AG08396 (cell line): ENCODE data around the gene CAMKV.
A peak's percentile ranks its signal among the peaks of the same experiment; 100 is the strongest.

Experiments
- DNase-seq: peaks from one replicate; pipeline ENCODE4 v3.0.0; 2012; ENCODE audit warnings: low spot score, mixed read lengths

The CAMKV gene

DNA sequence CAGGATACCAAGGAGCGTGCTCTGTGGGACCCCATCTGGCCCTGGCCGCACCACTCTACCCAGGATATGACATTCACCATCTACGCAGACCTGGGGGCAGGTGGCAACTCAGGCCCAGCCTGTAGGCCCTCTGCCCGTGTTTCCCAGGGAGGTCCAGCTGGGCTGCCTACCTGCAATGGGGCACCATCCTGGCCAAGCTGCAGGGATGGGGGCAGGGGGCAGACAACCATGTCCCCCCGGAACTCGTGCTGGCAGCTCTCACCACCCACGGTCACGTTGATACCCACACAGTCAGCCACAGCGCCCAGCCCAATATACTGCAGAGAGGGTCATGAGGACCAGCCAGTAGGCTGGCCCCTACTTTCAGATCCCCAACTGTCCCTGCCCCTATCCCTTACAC, 26.1 kb upstream of the CAMKV start:
- no peak for DNase-seq

DNA sequence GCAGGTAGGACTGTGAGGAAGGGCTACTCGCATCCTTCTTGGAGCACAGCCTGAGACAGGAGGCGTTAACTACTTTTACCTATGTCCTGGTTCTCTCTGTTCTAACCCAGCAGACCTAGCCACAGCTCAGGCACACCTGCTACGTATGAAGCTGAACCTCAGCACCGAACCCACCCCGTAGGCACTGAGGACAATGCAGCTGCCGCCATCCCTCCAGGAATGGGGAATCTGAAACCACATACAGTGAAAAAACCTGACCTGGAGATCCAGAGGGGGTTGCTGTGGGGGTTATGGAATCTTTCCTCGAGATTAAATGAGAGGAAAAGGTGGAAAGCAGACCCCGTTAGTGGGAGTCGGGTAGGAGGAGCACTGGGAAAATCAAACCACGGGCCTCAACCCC, 19.6 kb upstream of the CAMKV start:
- no peak for DNase-seq

DNA sequence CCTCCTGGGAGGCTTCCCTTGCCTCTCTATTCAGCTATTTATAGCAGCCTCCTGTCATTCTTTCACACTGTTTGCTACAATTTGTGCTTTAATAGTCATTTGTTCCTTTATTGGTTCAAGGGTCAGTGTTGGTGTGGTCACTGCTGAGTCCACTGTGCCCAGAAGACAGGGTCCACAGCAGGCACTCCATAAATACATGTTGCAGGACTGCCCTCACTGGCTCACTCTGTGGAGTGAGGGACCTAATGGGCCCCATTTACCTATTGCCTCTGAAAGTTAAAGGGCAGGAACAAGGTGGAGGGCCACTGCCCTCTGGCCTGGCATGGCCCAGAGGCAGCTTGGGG, 17.2 kb upstream of the CAMKV start:
- DNase-seq, result no peak

DNA sequence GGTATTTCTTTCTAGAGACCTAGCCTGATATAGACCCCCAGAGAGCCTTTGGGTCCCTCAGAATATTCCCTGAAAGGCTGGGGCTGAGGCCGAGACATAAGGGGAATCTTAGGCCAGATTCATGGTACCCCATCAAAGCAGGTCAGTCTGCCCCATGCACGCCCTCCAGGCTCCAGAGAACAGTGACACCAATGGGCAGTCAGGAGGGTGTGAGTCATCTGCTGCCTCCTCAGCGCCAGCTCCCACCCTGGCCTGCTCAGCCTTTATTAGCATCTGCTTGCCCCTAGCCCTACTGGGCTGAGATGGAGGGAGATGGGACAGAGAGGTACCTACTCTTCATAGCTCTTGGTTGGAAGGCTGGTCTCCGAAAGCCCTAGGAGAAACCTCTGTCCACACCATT, 14.3 kb upstream of the CAMKV start:
- DNase-seq, result no peak

DNA sequence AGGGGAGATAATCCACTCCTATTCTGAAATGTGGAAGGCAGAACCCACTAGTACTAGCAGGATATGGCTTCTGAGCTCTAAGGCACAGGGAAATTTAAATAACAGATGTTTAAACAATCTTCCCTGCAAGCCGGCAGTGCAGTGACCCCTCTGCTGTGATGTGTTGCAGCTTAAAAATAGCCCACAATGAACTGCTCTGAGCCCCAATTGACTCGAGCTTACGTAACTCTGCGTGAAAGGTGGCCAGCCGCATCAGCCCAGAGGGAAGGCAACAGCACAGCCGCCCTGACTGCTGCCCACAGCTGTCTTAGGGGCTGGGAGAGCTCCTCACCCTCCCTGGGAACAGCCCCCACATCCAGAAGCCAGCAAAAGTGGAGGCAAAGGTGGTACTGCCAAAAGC, 12.5 kb upstream of the CAMKV start:
- DNase-seq, result peak; percentile 35

GRCh38 chr3:49880581-49881315, 11.0 kb upstream of the CAMKV start:
- no peak for DNase-seq

DNA sequence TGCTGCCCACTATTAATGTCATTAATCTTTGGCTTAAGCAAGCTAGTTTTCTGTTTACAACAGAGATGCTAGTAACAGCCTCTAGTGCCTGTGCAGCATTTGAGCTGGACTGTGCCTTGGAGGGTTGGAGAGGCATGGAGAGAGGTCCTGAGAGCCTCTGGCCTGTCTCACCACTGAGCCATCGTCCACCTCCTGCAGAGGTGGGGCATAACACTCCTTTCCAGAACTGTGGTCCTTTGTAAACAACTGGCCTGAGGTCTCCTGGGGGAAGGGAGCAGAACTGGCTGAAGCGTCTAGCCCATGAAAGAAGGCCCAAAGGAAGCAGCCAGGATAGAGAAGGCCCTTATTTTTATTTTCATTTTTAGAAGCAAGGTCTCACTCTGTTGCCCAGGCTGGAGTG, 10.0 kb upstream of the CAMKV start:
- no peak for DNase-seq

- no peak for DNase-seq
Observed at GRCh38 chr3:49878686-49879085, 9.0 kb upstream of the CAMKV start.

DNA sequence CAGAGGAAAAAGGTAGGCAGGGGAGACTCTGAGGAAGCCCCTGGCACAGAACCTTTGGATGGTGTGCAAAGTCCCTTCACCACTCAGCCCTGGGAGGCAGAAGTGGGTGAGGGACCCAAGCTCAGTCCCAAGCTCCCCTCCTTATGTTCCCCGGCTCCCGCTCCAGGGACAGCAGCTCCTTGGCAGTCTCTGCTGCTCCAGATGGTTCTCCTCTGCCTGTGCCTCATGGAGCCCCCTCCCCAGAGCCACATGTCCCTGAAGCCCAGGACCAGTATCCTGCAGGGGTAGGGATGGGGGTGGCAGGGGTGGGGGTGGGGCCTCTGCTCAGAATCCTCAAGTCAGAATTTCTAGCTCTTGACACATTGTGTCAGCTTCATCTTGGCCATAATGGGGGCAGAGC, 8.0 kb upstream of the CAMKV start:
- DNase-seq, result no peak

- no peak for DNase-seq
Observed at GRCh38 chr3:49876567-49876966, 6.9 kb upstream of the CAMKV start.

GRCh38 chr3:49873623-49874022, 3.9 kb upstream of the CAMKV start:
- DNase-seq, result no peak

- no peak for DNase-seq
Observed at GRCh38 chr3:49872801-49873281, 3.1 kb upstream of the CAMKV start.

DNA sequence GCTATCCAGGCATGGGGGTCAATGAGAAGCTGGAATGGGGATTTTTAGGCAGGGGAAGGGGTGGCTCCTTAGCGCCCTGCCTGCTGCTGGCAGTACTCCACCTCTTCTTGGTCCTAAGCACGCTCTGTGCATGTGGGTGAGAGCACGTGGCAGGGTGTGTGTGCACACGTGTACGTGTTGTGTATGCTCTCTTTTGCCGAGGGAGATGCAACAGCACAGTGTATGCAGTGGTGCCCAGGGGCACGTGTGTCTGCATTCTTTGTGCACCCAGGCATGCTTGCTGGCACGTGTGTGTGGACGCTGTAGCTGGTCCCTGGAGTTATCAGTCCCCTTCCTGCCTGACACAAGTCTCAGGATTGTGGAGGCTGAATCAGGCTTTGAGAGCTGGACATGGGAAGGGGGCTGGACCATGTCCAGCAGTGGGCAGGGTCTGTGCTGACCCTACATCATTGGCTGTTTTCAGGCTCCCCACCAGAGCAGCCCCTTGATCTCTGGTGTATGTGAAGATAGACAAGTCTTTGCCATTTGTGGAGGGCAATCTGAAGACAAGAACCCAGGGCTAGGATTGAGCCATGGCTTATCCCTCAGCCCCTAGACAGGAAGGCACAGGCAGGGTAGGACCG, 1.9 kb upstream of the CAMKV start:
- DNase-seq, result no peak

GRCh38 chr3:49868862-49869466, 742 bp downstream of the CAMKV start:
- DNase-seq, result no peak

- peak; percentile 63 for DNase-seq
Observed at GRCh38 chr3:49867871-49868321, 1.8 kb downstream of the CAMKV start.

- no peak for DNase-seq
Observed at GRCh38 chr3:49867400-49867799, 2.3 kb downstream of the CAMKV start.

- DNase-seq, result no peak
Observed at GRCh38 chr3:49865198-49865784, 4.4 kb downstream of the CAMKV start.

- no peak for DNase-seq
Observed at GRCh38 chr3:49864505-49864904, 5.2 kb downstream of the CAMKV start.

DNA sequence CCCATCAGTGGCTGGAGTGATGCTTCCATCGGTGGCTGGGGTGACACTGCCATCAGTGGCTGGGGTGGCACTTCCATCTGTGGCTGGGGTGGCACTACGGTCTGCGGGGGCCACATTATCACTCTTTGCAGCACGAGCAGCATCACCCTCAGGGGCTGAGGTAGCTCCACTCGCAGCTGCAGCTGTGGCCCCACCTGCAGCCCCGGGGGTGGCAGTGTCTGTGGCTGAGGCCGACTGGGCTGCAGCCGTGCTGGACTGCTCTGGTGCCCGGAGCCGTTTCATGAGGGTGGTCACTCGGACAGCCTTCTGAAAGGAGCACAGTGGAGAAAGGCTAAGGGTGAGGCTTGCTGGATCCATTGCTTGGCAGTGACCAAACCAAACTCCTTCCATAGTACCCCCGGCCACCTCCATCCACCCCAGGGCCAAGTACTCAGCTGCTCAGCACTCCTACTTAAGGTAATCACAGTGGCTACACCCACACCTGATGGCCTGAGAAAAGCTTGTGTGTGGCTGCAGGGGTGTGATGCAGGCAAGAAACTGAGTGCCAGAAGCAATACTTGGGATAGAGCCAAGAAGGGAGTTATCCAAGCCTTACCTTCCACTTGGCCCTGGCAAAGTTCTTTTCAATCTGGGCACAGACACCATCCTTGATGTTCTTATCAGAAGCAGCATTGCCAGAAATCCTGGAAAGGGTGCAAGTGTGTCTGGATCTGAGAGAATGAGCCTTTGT, 10.0 kb downstream of the CAMKV start:
- DNase-seq, result no peak

DNA sequence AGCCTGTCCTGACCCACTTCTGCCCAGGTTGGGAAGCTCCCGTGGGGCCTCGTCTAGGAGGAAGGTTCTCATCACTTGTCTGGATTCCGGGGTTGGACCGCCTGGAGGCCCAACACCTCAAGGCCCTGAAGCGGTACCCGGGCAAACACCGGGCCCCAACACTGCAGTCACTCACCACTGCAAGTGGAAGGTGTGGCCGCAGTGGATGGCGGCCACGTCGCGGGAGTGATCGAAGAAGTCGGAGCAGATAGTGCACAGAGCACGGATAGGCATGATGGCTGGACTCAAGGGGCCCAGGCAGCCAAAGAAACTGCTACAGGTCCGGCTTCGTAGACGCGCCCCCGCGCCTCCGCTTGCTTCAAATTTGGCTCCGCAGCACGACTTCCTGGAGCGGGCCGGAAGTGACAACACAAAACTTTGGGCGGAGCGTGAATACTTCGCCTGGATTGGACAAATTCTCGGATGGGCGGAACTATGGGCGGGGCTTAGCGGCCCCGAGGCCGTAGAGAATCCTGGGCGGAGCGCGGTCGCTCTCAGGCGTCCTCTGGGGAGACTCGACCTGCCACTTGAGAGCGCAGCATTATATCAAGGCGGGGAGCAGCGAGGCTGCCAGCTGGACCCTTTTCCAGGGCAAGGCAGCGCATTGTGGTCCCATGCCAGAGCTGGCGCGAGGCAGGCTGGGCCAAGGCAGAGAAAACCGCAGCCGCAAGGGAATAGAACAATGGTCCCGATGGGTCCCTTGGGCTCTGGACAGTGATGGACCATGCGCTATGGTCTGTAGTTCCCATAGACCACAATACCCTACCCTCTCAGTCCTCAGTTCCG, 13.3 kb downstream of the CAMKV start, which contains the start of gene TRAIP:
Gene TRAIP (minus strand): TSS at position 384 of the 825 bp plus-strand sequence. CDS start 111 bp downstream, at position 273.
- DNase-seq, result peak; percentile 99

GRCh38 chr3:49855662-49856061, 14.0 kb downstream of the CAMKV start:
- no peak for DNase-seq
